AG04449 (cell line): ENCODE results near the gene ZNF561.

Source experiments
- CTCF ChIA-PET: fragments of 350-600 bp; formaldehyde crosslinking; extraction: SDS; loops from one replicate; lab custom pipeline; 2021; ENCODE audit warnings: antibody characterized with exemption; lab: Yijun Ruan, JAX
- POLR2A ChIA-PET: fragments of 400-600, 350-600 bp; formaldehyde crosslinking; extraction: SDS; loops from one replicate; lab custom pipeline; 2020; ENCODE audit warnings: antibody characterized with exemption, inconsistent platforms; lab: Yijun Ruan, JAX
- DNase-seq: peaks from one replicate; pipeline ENCODE4 v3.0.0-alpha.2; 2010; ENCODE audit warnings: low read depth, low spot score
- H3K4me3 ChIP-seq: 2 replicates; pipeline ENCODE4 v1.5.1; 2011; ENCODE audit warnings: low read depth, mild to moderate bottlenecking, control low read depth, low read length
- TF ChIP-seq, protein P1 (sequence below): IDR thresholded peaks from one replicate; pipeline ENCODE4 v1.5.1; 2011; ENCODE audit warnings: mild to moderate bottlenecking, moderate library complexity, low read length, control low read depth, inconsistent platforms; ENCODE audit not compliant: insufficient read depth; ENCODE audit errors: missing control alignments

ZNF561 gene

GRCh38 chr19:9622531-9622930 is 1.5 kb upstream of the ZNF561 start:
- peak overlapping the region; percentile 16 for H3K4me3 ChIP-seq
- no peak for DNase-seq
- ChIA-PET POLR2A (interaction anchor here (1.1 kb wide), 1 partner anchor 38 kb away, joined by 3 read pairs; no protein-coding TSS in a partner anchor), CTCF (interaction anchor here (1.2 to 3.7 kb wide), 7 partner anchors 36 to 378 kb away, joined by 3 to 16 read pairs (median 4); partner anchors contain the start of gene PIN1)
- TF ChIP-seq, protein P1, sequence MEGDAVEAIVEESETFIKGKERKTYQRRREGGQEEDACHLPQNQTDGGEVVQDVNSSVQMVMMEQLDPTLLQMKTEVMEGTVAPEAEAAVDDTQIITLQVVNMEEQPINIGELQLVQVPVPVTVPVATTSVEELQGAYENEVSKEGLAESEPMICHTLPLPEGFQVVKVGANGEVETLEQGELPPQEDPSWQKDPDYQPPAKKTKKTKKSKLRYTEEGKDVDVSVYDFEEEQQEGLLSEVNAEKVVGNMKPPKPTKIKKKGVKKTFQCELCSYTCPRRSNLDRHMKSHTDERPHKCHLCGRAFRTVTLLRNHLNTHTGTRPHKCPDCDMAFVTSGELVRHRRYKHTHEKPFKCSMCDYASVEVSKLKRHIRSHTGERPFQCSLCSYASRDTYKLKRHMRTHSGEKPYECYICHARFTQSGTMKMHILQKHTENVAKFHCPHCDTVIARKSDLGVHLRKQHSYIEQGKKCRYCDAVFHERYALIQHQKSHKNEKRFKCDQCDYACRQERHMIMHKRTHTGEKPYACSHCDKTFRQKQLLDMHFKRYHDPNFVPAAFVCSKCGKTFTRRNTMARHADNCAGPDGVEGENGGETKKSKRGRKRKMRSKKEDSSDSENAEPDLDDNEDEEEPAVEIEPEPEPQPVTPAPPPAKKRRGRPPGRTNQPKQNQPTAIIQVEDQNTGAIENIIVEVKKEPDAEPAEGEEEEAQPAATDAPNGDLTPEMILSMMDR = no peak

- no peak for DNase-seq
- ChIA-PET POLR2A (no interaction called here), CTCF (interaction anchor here (1.1 to 3.7 kb wide), 2 partner anchors 170 to 175 kb away, joined by 5 to 16 read pairs; no protein-coding TSS in a partner anchor)
- peak overlapping the region; percentile 99 for H3K4me3 ChIP-seq
- TF ChIP-seq, protein P1 = no peak
Measured at GRCh38 chr19:9620842-9621155, 233 bp downstream of the ZNF561 start.

DNA sequence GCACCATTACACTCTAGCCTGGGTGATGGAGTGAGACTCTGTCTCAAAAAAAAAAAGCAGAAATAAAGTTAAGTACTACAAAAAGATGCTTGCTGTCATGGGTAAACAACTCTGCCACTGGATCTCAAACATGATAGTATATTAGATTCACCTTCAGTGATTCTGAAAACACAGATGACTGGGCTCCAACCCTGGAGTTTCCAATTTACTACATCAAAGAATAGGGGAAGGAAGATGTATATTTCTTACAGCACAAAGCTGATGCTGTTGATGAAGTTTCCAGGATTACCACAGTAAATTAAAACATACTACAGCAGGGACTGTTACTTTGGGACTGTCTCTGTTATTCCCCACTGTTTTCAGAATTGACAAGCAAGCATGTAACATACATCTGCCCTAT is 5.2 kb downstream of the ZNF561 start:
- POLR2A ChIA-PET = no interaction called here
- TF ChIP-seq, protein P1 = no peak
- no peak overlapping the region for H3K4me3 ChIP-seq
- DNase-seq = no peak
- CTCF ChIA-PET = interaction anchor here (0.8 to 1.4 kb wide), 2 partner anchors 13 to 175 kb away, joined by 3 to 4 read pairs; no protein-coding TSS in a partner anchor

GRCh38 chr19:9610484-9611113 is 10.4 kb downstream of the ZNF561 start:
- DNase-seq = no peak
- POLR2A ChIA-PET = no interaction called here
- TF ChIP-seq, protein P1 = no peak
- H3K4me3 ChIP-seq = no peak overlapping the region
- CTCF ChIA-PET = no interaction called here

GRCh38 chr19:9608912-9609311 is 12.1 kb downstream of the ZNF561 start:
- TF ChIP-seq, protein P1 = no peak
- DNase-seq = no peak
- no peak overlapping the region for H3K4me3 ChIP-seq
- CTCF ChIA-PET = interaction anchor here (0.7 kb wide), 1 partner anchor 16 kb away, joined by 3 read pairs; no protein-coding TSS in a partner anchor
- POLR2A ChIA-PET = no interaction called here

- ChIA-PET CTCF (no interaction called here), POLR2A (interaction anchor here (0.7 kb wide), 1 partner anchor 185 kb away, joined by 3 read pairs; no protein-coding TSS in a partner anchor)
- no peak overlapping the region for H3K4me3 ChIP-seq
- TF ChIP-seq, protein P1 = no peak
- DNase-seq = peak; percentile 33
Measured at GRCh38 chr19:9597027-9597426, 24.0 kb downstream of the ZNF561 start.
